Mucosa of descending colon (tissue), 3 donors: ENCODE data around the gene TROAP. TPM values are rescaled to one million over a fixed set of nuclear protein-coding genes. Genes with fewer than 3 reads are reported as not detected.

Source experiments
- ATAC-seq: fragments of 200-7000 bp; cut with Tn5 transposase; one replicate; pipeline ENCODE4 v1.9.1; 2020; ENCODE audit warnings: mild to moderate bottlenecking, moderate library complexity
- DNase-seq, 3 donors: peaks; one replicate each; pipeline ENCODE4 v3.0.0-alpha.2; 2020
- H3K36me3 ChIP-seq: fragments of 200-600 bp; one replicate; pipeline ENCODE4 v1.8.0; 2021; ENCODE audit warnings: low read depth, mild to moderate bottlenecking
- H3K4me1 ChIP-seq: fragments of 200-600 bp; one replicate; pipeline ENCODE4 v1.8.0; 2021; ENCODE audit warnings: low read depth, mild to moderate bottlenecking
- H3K4me3 ChIP-seq: fragments of 200-600 bp; one replicate; pipeline ENCODE4 v1.8.0; 2021; ENCODE audit warnings: mild to moderate bottlenecking
- H3K9me3 ChIP-seq: fragments of 200-600 bp; one replicate; pipeline ENCODE4 v1.8.0; 2021; ENCODE audit warnings: mild to moderate bottlenecking
- CTCF ChIP-seq: fragments of 200-600 bp; IDR thresholded peaks from one replicate; pipeline ENCODE4 v1.8.0; 2022; ENCODE audit warnings: antibody characterized with exemption, mild to moderate bottlenecking
- intact Hi-C, 2 donors: fragments of 100-400 bp; cut with DNase I in 1 of 2; cut with micrococcal nuclease in 1 of 2; formaldehyde crosslinking; loops; one replicate each; pipeline versions ENCODE4 v1.11.0 to v1.11.1; 2022; cut with DNase I, micrococcal nuclease
- total RNA-seq, 3 donors: library from RNA; stranded (reverse); fragmentation: NEBNext Ultra II Directional in 2 of 3; extraction: Animal tissue kit (Norgen Biotek cat#: 25700) in 2 of 3; gene quantifications; one replicate each; pipeline versions ENCODE4 v1.2.1 to v1.2.4, GENCODE V29; 2021 to 2023
- donor health status: DM: no; HTN: no; CAD: no; lungs with moderate emphysema.
- donor health status: DM: no; HTN: no; CAD: no.
- donor health status: DM: no; HTN: yes; CAD: no.

Gene TROAP
- total RNA-seq, 3 donors from 2014 or later: 4.4 to 18.8 (median 5.8) TPM

GRCh38 chr12:49297695-49298060, 25.4 kb upstream of the TROAP start:
- Histone ChIP-seq H3K4me3 (no peak overlapping the region), H3K9me3 (no peaks in the 10 kb centered on the region), H3K4me1 (peaks cover 19% of the 10 kb centered on the region), H3K36me3 (no peaks in the 10 kb centered on the region)
- no peak for ATAC-seq
- no peak for DNase-seq
- TF ChIP-seq CTCF: no peak
- intact Hi-C loops: no loop called here

- no peaks in the 10 kb centered on the region for H3K36me3 ChIP-seq
- ATAC-seq: peak; percentile 49
- DNase-seq: peak in 1 of 3 donors; percentile 31
- peaks cover 19% of the 10 kb centered on the region for H3K4me1 ChIP-seq
- TF ChIP-seq CTCF: no peak
- intact Hi-C loops: no loop called here
- no peak overlapping the region for H3K4me3 ChIP-seq
- no peaks in the 10 kb centered on the region for H3K9me3 ChIP-seq
Measured at GRCh38 chr12:49298160-49298559, 24.9 kb upstream of the TROAP start.

- Histone ChIP-seq H3K36me3 (no peaks in the 10 kb centered on the region), H3K9me3 (no peaks in the 10 kb centered on the region), H3K4me3 (no peak overlapping the region), H3K4me1 (peaks cover 6% of the 10 kb centered on the region)
- intact Hi-C loops: no loop called here
- ATAC-seq (no peak), DNase-seq (no peak)
- no peak for TF ChIP-seq CTCF
Measured at GRCh38 chr12:49301760-49302159, 21.3 kb upstream of the TROAP start.

GRCh38 chr12:49304161-49304560, 18.9 kb upstream of the TROAP start:
- no peak for TF ChIP-seq CTCF
- no peaks in the 10 kb centered on the region for H3K9me3 ChIP-seq
- H3K4me1 ChIP-seq: no peaks in the 10 kb centered on the region
- intact Hi-C loops: no loop called here
- H3K4me3 ChIP-seq: no peak overlapping the region
- no peak for DNase-seq
- H3K36me3 ChIP-seq: no peaks in the 10 kb centered on the region
- ATAC-seq: no peak

- Histone ChIP-seq H3K36me3 (no peaks in the 10 kb centered on the region), H3K4me3 (no peak overlapping the region), H3K9me3 (no peaks in the 10 kb centered on the region), H3K4me1 (no peaks in the 10 kb centered on the region)
- intact Hi-C loops: no loop called here
- DNase-seq (no peak), ATAC-seq (no peak)
- no peak for TF ChIP-seq CTCF
Measured at GRCh38 chr12:49305762-49306510, 17.1 kb upstream of the TROAP start.
